Nephron (organoid): ENCODE measurements around the gene GPR179.
A peak's percentile ranks its signal among the peaks of the same experiment; 100 is the strongest.

Experiments used
- H3K27ac Mint-ChIP-seq, 3 experiments: 2 replicates each; pipeline ENCODE4 v1.8.0; 2020; ENCODE audit warnings: mixed read lengths in 3 of 3, mild to moderate bottlenecking in 2 of 3, moderate library complexity in 1 of 3
- H3K27me3 Mint-ChIP-seq: 2 replicates; pipeline ENCODE4 v1.8.0; 2021; ENCODE audit warnings: low read depth, mild to moderate bottlenecking, moderate library complexity, mixed read lengths
- H3K36me3 Mint-ChIP-seq: 2 replicates; pipeline ENCODE4 v1.8.0; 2020; ENCODE audit warnings: low read depth, mixed read lengths
- H3K4me1 Mint-ChIP-seq: 2 replicates; pipeline ENCODE4 v1.8.0; 2020; ENCODE audit warnings: mixed read lengths
- H3K4me3 Mint-ChIP-seq, 3 experiments: 2 replicates each; pipeline ENCODE4 v1.8.0; 2020; ENCODE audit warnings: mild to moderate bottlenecking in 3 of 3, mixed read lengths in 3 of 3, moderate library complexity in 2 of 3
- H3K9me3 Mint-ChIP-seq: 2 replicates; pipeline ENCODE4 v1.8.0; 2020; ENCODE audit warnings: mixed read lengths
- TF ChIP-seq, protein P1 (sequence below), 3 experiments: fragments of 200-600 bp; sonication (generic); IDR thresholded peaks; one replicate each; pipeline ENCODE4 v1.5.0; 2021; ENCODE audit warnings: antibody characterized with exemption in 3 of 3; ENCODE audit not compliant: unreplicated experiment in 3 of 3

Gene GPR179

GRCh38 chr17:38333635-38334295 is 10.0 kb downstream of the GPR179 start:
- no peaks in the 10 kb centered on the region for H3K36me3 Mint-ChIP-seq
- no peaks in the 10 kb centered on the region for H3K9me3 Mint-ChIP-seq
- no peak overlapping the region for H3K27ac Mint-ChIP-seq
- no peaks in the 10 kb centered on the region for H3K4me1 Mint-ChIP-seq
- TF ChIP-seq, protein P1, sequence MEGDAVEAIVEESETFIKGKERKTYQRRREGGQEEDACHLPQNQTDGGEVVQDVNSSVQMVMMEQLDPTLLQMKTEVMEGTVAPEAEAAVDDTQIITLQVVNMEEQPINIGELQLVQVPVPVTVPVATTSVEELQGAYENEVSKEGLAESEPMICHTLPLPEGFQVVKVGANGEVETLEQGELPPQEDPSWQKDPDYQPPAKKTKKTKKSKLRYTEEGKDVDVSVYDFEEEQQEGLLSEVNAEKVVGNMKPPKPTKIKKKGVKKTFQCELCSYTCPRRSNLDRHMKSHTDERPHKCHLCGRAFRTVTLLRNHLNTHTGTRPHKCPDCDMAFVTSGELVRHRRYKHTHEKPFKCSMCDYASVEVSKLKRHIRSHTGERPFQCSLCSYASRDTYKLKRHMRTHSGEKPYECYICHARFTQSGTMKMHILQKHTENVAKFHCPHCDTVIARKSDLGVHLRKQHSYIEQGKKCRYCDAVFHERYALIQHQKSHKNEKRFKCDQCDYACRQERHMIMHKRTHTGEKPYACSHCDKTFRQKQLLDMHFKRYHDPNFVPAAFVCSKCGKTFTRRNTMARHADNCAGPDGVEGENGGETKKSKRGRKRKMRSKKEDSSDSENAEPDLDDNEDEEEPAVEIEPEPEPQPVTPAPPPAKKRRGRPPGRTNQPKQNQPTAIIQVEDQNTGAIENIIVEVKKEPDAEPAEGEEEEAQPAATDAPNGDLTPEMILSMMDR (IDR thresholded peaks at IDR 0.05; ENCODE audit: unreplicated experiment in 3 of 3): peak; percentile 30 to 48 (median 39)
- peaks cover 34% of the 10 kb centered on the region for H3K27me3 Mint-ChIP-seq
- no peak overlapping the region for H3K4me3 Mint-ChIP-seq

DNA sequence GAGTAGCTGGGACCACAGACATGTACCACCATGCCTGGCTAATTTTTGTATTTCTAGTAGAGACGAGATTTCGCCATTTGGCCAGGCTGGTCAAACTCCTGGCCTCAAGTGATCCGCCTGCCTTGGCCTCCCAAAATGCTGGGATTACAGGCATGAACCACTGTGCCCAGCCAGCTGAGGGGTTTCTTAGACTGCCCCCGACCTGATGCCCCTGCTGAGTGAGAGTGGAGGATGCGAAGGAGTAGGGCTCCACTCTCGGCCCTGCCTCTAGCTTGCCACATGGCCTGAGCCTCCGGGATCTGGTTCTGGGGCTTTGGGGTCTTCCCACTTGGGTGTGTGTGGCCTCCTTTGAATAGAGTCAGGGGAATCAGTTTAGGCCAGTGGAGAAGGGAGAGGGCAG is 11.0 kb downstream of the GPR179 start:
- H3K36me3 Mint-ChIP-seq: no peaks in the 10 kb centered on the region
- H3K9me3 Mint-ChIP-seq: no peaks in the 10 kb centered on the region
- TF ChIP-seq, protein P1 (IDR thresholded peaks at IDR 0.05; ENCODE audit: unreplicated experiment in 3 of 3): no peak
- no peak overlapping the region for H3K4me3 Mint-ChIP-seq
- H3K4me1 Mint-ChIP-seq: no peaks in the 10 kb centered on the region
- H3K27ac Mint-ChIP-seq: no peak overlapping the region
- H3K27me3 Mint-ChIP-seq: peaks cover 33% of the 10 kb centered on the region

DNA sequence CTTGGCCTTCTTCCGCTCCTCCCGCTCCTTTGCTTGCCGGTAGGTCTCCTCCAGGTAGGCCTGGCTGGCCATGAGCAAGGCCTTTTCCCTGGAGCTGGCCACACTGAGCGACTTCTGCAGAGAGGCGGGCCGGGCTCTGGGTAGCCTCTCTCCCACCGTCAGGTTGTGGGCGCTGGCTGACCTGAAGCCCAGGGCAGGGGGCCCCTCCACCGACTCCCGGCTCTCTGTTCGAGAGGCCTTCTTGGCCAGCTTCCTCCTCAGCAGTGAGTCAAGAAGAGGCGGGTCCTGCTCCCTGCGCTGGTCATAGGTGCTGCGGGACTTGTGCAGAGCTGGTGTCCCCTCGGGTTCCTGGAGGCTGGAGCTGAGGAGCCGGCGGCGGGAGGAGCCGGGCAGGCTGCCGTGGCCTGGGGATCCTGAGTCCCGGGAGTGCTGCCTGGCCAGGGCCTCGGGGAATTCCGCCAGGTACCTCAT is 12.8 kb downstream of the GPR179 start:
- no peak overlapping the region for H3K4me3 Mint-ChIP-seq
- no peak overlapping the region for H3K27ac Mint-ChIP-seq
- H3K36me3 Mint-ChIP-seq: no peaks in the 10 kb centered on the region
- peaks cover 22% of the 10 kb centered on the region for H3K27me3 Mint-ChIP-seq
- H3K9me3 Mint-ChIP-seq: no peaks in the 10 kb centered on the region
- no peaks in the 10 kb centered on the region for H3K4me1 Mint-ChIP-seq
- TF ChIP-seq, protein P1 (IDR thresholded peaks at IDR 0.05; ENCODE audit: unreplicated experiment in 3 of 3): no peak

- no peak overlapping the region for H3K27ac Mint-ChIP-seq
- H3K27me3 Mint-ChIP-seq: peaks cover 18% of the 10 kb centered on the region
- H3K4me1 Mint-ChIP-seq: peaks cover under 1% of the 10 kb centered on the region
- H3K36me3 Mint-ChIP-seq: no peaks in the 10 kb centered on the region
- TF ChIP-seq, protein P1 (IDR thresholded peaks at IDR 0.05; ENCODE audit: unreplicated experiment in 3 of 3): no peak
- H3K4me3 Mint-ChIP-seq: no peak overlapping the region
- H3K9me3 Mint-ChIP-seq: no peaks in the 10 kb centered on the region
Measured at GRCh38 chr17:38329808-38330730, 13.7 kb downstream of the GPR179 start.

GRCh38 chr17:38329284-38329683 is 14.5 kb downstream of the GPR179 start:
- TF ChIP-seq, protein P1 (IDR thresholded peaks at IDR 0.05; ENCODE audit: unreplicated experiment in 3 of 3): no peak

More at GRCh38 chr17:38329284-38329683, 14.5 kb downstream of the GPR179 start:
- Mint-ChIP-seq H3K4me1 (peaks cover 4% of the 10 kb centered on the region), H3K27me3 (peaks cover 15% of the 10 kb centered on the region), H3K4me3 (no peak overlapping the region), H3K9me3 (no peaks in the 10 kb centered on the region), H3K36me3 (peaks cover 3% of the 10 kb centered on the region), H3K27ac (no peak overlapping the region)
